K562 (cell line): ENCODE data around the gene LRRC51. TPM values are rescaled to one million over a fixed set of nuclear protein-coding genes. Genes with fewer than 3 reads are reported as not detected.
A peak's percentile ranks its signal among the peaks of the same experiment; 100 is the strongest.

Experiments used
- ARNT ChIP-seq, 2 experiments: fragments of 450-650 bp; IDR thresholded peaks; 2 replicates each; pipeline ENCODE4 v1.6.1; 2016; ENCODE audit warnings: mild to moderate bottlenecking in 1 of 2
- ATF1 ChIP-seq, 2 experiments: fragments of 450-650 bp in 1 of 2; IDR thresholded peaks; 2 replicates each; pipeline ENCODE4 v1.6.1; 2016; ENCODE audit warnings: missing compliant biosample characterization in 1 of 2, missing genetic modification characterization in 1 of 2
- DMBX1 ChIP-seq: fragments of 250-450 bp; sonication (Bioruptor Pico); IDR thresholded peaks from 2 replicates; pipeline ENCODE4 v1.8.0; 2022; ENCODE audit warnings: inconsistent platforms, mild to moderate bottlenecking, moderate library complexity, borderline replicate concordance
- GTF2E2 ChIP-seq: fragments of 200-800 bp; sonication (Bioruptor generic); IDR thresholded peaks from 2 replicates; pipeline ENCODE4 v1.6.1; 2016; ENCODE audit warnings: missing genetic modification characterization, missing compliant biosample characterization
- HMG20A ChIP-seq: fragments of 450-650 bp; formaldehyde crosslinking; conservative IDR thresholded peaks from 2 replicates; pipeline ENCODE4 v1.4.0; 2020; ENCODE audit warnings: mild to moderate bottlenecking, mixed read lengths
- NEUROD1 ChIP-seq: fragments of 150-350 bp; IDR thresholded peaks from 2 replicates; pipeline ENCODE4 v1.6.1; 2014; ENCODE audit warnings: borderline replicate concordance, low read length, low read depth; ENCODE audit not compliant: partially characterized antibody
- NFATC3 ChIP-seq: fragments of 450-650 bp; IDR thresholded peaks from 2 replicates; pipeline ENCODE4 v1.6.1; 2017; ENCODE audit warnings: mild to moderate bottlenecking
- SAP30 ChIP-seq: fragments of 200-600 bp; sonication (generic); IDR thresholded peaks from 2 replicates; pipeline ENCODE4 v1.6.1; 2012; ENCODE audit warnings: borderline replicate concordance, low read depth, mild to moderate bottlenecking, moderate library complexity, low read length, control low read depth, inconsistent platforms; ENCODE audit not compliant: insufficient read depth, poor library complexity, severe bottlenecking
- ZEB2 ChIP-seq: fragments of 450-650 bp; IDR thresholded peaks from 2 replicates; pipeline ENCODE4 v1.6.1; 2016
- ZNF124 ChIP-seq: sonication (generic); formaldehyde crosslinking; IDR thresholded peaks from 2 replicates; pipeline ENCODE4 v1.8.1; 2022; ENCODE audit warnings: missing genetic modification reagents
- ZNF134 ChIP-seq: fragments of 250-450 bp; sonication (Bioruptor Pico); conservative IDR thresholded peaks from 2 replicates; pipeline ENCODE4 v1.4.0; 2020
- ZNF165 ChIP-seq: fragments of 250-450 bp; sonication (Bioruptor Pico); IDR thresholded peaks from 2 replicates; pipeline ENCODE4 v1.4.0; 2020; ENCODE audit warnings: borderline replicate concordance
- ZNF431 ChIP-seq: sonication (generic); formaldehyde crosslinking; IDR thresholded peaks from 2 replicates; pipeline ENCODE4 v1.8.0; 2022; ENCODE audit warnings: mild to moderate bottlenecking, missing genetic modification reagents
- ZNF699 ChIP-seq: fragments of 250-450 bp; sonication (Bioruptor Pico); IDR thresholded peaks from 2 replicates; pipeline ENCODE4 v1.8.0; 2021; ENCODE audit warnings: mild to moderate bottlenecking, moderate library complexity; ENCODE audit not compliant: insufficient replicate concordance
- ZZZ3 ChIP-seq: fragments of 450-650 bp; IDR thresholded peaks from 2 replicates; pipeline ENCODE4 v1.6.1; 2016; ENCODE audit warnings: antibody characterized with exemption, mild to moderate bottlenecking, moderate library complexity
- polyA plus RNA-seq, 8 experiments: library from polyadenylated mRNA; depleted of rRNA in 4 of 8; stranded (reverse) in 5 of 8; unstranded in 3 of 8; fragments of >200 nt; fragmentation: Nextera tagmentation in 2 of 8; fragmentation: Illumina TruSeq in 1 of 8; extraction: Ambion mirVana in 2 of 8; extraction: Trizol in 1 of 8; gene quantifications; 2 replicates each; pipeline versions ENCODE4 v1.2.1 to v1.2.3, GENCODE V29; 2011 to 2014; ENCODE audit warnings: inconsistent platforms in 1 of 8, missing spikeins in 1 of 8
- total RNA-seq, 7 experiments: library from RNA; depleted of rRNA in 6 of 7; stranded (reverse); fragments of >200 nt in 6 of 7; fragmentation: Illumina TruSeq in 2 of 7; extraction: Trizol in 2 of 7; gene quantifications; 2 replicates each; pipeline versions ENCODE4 v1.2.1 to v1.2.3, GENCODE V29; 2011 to 2021; ENCODE audit warnings: low replicate concordance in 1 of 7
- TF ChIP-seq, protein P1 (sequence below): fragments of 250-450 bp; sonication (Bioruptor Pico); IDR thresholded peaks from 2 replicates; pipeline ENCODE4 v1.4.0; 2020
- TF ChIP-seq, protein P2 (sequence below): fragments of 450-650 bp; IDR thresholded peaks from 2 replicates; pipeline ENCODE4 v1.6.1; 2016; ENCODE audit warnings: mild to moderate bottlenecking
- TF ChIP-seq, protein P3 (sequence below): sonication (generic); formaldehyde crosslinking; IDR thresholded peaks from 2 replicates; pipeline ENCODE4 v1.8.0; 2022; ENCODE audit warnings: mild to moderate bottlenecking, missing genetic modification reagents

Gene LRRC51
- total and polyA plus RNA-seq, 9 of the 15 experiments (the other 6 are each of a cell fraction or from before 2014, with no cell fraction given) = 4.7 to 10.6 (median 5.6) TPM

DNA sequence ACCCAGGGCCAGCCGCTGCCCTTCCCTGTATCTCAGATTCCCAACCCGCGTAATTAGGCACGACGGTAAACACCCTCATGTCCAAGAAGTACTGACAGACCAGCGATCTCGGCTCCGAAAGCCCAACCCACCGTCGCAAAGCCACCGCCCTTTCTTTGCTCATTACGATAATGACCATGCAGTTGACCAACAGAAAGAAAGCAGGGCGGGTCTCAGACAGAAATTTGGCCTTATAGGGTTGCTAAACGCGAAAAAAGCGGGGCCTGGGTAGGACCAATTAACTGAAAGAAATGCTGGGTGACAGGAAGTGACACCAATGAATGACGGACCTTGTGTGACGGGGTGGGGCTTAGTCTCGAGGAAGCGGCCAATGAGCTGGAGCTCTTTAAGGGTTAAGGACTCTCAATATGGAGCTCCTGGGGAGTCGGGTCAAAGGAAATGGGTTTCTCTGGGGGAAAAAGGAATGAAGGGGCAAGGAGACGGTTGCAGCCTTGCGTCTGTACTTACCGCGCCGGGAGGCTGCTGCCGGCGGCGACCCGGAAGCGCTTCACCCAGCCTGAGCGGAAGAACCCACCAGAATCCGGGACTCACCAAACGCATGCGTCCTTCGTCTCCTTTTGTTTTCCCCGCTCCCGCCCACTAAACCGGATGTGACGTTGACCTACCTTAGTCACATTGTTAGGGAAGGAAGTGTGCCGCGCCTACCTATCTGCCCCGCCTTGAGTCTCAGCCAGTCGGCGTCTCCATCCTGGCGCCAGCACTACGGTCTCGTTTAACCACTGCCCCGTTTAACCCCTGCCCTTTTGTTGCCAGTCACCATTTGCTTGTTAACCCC is 31.7 kb downstream of the LRRC51 start, which contains the start of gene ANAPC15 (continued):
- TF ChIP-seq, protein P1, sequence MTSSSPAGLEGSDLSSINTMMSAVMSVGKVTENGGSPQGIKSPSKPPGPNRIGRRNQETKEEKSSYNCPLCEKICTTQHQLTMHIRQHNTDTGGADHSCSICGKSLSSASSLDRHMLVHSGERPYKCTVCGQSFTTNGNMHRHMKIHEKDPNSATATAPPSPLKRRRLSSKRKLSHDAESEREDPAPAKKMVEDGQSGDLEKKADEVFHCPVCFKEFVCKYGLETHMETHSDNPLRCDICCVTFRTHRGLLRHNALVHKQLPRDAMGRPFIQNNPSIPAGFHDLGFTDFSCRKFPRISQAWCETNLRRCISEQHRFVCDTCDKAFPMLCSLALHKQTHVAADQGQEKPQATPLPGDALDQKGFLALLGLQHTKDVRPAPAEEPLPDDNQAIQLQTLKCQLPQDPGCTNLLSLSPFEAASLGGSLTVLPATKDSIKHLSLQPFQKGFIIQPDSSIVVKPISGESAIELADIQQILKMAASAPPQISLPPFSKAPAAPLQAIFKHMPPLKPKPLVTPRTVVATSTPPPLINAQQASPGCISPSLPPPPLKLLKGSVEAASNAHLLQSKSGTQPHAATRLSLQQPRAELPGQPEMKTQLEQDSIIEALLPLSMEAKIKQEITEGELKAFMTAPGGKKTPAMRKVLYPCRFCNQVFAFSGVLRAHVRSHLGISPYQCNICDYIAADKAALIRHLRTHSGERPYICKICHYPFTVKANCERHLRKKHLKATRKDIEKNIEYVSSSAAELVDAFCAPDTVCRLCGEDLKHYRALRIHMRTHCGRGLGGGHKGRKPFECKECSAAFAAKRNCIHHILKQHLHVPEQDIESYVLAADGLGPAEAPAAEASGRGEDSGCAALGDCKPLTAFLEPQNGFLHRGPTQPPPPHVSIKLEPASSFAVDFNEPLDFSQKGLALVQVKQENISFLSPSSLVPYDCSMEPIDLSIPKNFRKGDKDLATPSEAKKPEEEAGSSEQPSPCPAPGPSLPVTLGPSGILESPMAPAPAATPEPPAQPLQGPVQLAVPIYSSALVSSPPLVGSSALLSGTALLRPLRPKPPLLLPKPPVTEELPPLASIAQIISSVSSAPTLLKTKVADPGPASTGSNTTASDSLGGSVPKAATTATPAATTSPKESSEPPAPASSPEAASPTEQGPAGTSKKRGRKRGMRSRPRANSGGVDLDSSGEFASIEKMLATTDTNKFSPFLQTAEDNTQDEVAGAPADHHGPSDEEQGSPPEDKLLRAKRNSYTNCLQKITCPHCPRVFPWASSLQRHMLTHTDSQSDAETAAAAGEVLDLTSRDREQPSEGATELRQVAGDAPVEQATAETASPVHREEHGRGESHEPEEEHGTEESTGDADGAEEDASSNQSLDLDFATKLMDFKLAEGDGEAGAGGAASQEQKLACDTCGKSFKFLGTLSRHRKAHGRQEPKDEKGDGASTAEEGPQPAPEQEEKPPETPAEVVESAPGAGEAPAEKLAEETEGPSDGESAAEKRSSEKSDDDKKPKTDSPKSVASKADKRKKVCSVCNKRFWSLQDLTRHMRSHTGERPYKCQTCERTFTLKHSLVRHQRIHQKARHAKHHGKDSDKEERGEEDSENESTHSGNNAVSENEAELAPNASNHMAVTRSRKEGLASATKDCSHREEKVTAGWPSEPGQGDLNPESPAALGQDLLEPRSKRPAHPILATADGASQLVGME (CRISPR knock-in tag) = 0 out of 2 replicates have a peak, but pooled peaks have one; percentile 28
- TF ChIP-seq ZNF699 (no peak), HMG20A (CRISPR knock-in tag) (no peak), ZNF124 (CRISPR knock-in tag) (no peak), ZNF165 (CRISPR knock-in tag) (no peak), GTF2E2 (tag) (no peak), DMBX1 (CRISPR knock-in tag) (no peak), SAP30 (no peak), ARNT (IDR thresholded peaks at IDR 0.05) (no peak), NEUROD1 (peak; percentile 65), ATF1 (CRISPR knock-in tag; IDR thresholded peaks at IDR 0.05) (no peak), ATF1 (tag; IDR thresholded peaks at IDR 0.05) (peak; percentile 94), ZNF431 (CRISPR knock-in tag) (no peak), NFATC3 (no peak), ZEB2 (peak; percentile 82), ZZZ3 (no peak), ZNF134 (CRISPR knock-in tag) (no peak)
- TF ChIP-seq, protein P2, sequence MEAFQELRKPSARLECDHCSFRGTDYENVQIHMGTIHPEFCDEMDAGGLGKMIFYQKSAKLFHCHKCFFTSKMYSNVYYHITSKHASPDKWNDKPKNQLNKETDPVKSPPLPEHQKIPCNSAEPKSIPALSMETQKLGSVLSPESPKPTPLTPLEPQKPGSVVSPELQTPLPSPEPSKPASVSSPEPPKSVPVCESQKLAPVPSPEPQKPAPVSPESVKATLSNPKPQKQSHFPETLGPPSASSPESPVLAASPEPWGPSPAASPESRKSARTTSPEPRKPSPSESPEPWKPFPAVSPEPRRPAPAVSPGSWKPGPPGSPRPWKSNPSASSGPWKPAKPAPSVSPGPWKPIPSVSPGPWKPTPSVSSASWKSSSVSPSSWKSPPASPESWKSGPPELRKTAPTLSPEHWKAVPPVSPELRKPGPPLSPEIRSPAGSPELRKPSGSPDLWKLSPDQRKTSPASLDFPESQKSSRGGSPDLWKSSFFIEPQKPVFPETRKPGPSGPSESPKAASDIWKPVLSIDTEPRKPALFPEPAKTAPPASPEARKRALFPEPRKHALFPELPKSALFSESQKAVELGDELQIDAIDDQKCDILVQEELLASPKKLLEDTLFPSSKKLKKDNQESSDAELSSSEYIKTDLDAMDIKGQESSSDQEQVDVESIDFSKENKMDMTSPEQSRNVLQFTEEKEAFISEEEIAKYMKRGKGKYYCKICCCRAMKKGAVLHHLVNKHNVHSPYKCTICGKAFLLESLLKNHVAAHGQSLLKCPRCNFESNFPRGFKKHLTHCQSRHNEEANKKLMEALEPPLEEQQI = no peak
- TF ChIP-seq, protein P3, sequence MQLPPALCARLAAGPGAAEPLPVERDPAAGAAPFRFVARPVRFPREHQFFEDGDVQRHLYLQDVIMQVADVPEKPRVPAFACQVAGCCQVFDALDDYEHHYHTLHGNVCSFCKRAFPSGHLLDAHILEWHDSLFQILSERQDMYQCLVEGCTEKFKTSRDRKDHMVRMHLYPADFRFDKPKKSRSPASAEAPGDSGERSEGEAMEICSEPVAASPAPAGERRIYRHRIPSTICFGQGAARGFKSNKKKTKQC (CRISPR knock-in tag) = 0 out of 2 replicates have a peak, but pooled peaks have one; percentile 38
